A549 (cell line): ENCODE results near the gene ADCY10.

Experiments used
- BCL3 ChIP-seq: fragments of >200 bp; sonication (Bioruptor Twin); formaldehyde crosslinking; IDR thresholded peaks from 3 replicates; pipeline ENCODE4 v1.6.1; 2016
- CTCF ChIP-seq: fragments of >200 bp; sonication (Bioruptor Twin); formaldehyde crosslinking; IDR thresholded peaks from 3 replicates; pipeline ENCODE4 v1.5.1; 2016
- EP300 ChIP-seq, 2 experiments: fragments of >200 bp; sonication (Bioruptor Twin); formaldehyde crosslinking; IDR thresholded peaks; 2 replicates in 1 of 2; 3 replicates in 1 of 2; pipeline ENCODE4 v1.6.1; 2016 to 2017
- KDM5A ChIP-seq: fragments of 200-600 bp; sonication (generic); IDR thresholded peaks from 2 replicates; pipeline ENCODE4 v1.6.1; 2016; ENCODE audit warnings: antibody characterized with exemption, mild to moderate bottlenecking
- RCOR1 ChIP-seq: fragments of 150-350 bp; IDR thresholded peaks from 2 replicates; pipeline ENCODE4 v1.6.1; 2014; ENCODE audit warnings: antibody characterized with exemption, low read length, low read depth

GRCh38 chr1:167762061-167762746 lies 151.7 kb downstream of the ADCY10 start:
- TF ChIP-seq EP300 (IDR thresholded peaks at IDR 0.05) (no peak), KDM5A (no peak), CTCF (no peak), BCL3 (no peak), RCOR1 (no peak)
